GM21526 (cell line): ENCODE data around the gene SNU13.
"Not testable (repeated sequence)": the region's sequence is repeated elsewhere in the genome, so short reads cannot be mapped to it uniquely, and the experiment has no call there.

Experiments used
- ATAC-seq: cut with Tn5 transposase; IDR thresholded peaks from one replicate; pipeline ENCODE4 v1.9.1; 2021; ENCODE audit warnings: moderate library complexity; ENCODE audit not compliant: unreplicated experiment, low FRiP score

SNU13 gene

DNA sequence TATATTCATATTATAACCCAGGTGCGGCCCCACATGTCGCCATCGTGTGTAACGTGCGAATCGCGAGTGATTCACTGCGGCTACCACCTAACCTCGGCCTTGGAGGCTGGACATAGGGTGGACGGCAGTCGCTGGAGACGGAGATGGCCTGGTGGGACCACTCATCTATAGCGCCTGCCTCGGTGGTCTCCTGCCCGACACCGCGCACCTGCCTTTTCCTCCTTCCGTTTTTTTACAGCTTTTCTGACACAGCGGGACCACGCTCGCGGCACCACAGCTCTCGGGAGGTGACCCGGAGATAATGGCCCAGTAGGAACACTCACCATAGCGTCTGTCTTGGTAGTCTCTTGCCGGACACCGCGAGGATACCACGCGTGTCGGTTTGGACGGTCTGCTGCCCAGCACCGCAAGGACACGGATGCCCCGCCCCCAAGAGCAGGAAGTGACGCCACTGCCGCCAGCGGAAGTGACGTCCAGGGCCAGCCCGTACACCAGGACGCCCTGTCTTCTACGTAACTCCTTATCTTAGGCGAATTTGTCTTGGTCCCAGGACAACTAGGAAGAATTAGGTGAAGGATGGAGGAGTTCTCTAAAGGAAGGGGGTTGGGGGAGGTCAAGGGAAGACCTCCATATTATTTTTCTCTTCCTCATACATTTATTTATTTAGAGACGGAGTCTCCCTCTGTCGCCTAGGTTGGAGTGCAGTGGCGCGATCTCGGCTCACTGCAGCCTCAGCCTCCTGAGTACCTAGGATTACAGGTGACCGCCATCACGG lies 6.4 kb downstream of the SNU13 start:
- no peak for ATAC-seq

DNA sequence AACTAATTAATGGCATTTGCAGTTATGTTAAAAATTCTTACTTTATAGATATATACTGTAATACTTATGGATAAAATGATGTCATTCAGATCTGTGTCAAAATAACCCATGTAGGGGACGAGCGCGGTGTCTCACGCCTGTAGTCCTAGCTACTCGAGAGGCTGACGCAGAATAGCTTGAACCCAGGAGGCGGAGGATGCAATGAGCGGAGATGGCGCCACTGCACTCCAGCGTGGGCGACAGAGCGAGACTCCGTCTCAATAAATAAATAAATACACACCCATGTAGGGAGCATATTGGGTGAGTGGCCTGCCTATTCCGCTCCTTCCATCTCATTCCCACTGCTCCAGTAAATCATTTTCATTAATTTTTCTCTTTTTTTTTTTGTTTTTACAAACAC lies 7.1 kb downstream of the SNU13 start:
- ATAC-seq = no peak

DNA sequence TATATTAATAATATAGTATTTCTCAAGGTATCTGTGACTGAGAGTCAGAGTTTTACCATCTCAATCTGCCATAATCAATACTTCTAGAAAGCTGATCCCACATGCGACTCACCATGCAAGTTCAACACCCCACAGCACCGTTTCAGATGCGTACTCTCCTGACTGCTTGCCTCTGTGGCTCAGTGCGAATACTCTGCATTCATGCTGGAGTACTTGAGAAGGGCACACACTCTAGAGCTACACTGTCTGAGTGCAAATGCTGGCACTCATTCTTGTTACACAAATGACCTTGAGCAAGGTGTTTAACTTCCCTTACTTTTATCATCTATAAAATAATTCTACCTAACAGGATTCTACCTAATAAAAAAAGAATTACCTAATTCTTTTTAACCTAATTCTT lies 12.5 kb downstream of the SNU13 start:
- no peak for ATAC-seq

DNA sequence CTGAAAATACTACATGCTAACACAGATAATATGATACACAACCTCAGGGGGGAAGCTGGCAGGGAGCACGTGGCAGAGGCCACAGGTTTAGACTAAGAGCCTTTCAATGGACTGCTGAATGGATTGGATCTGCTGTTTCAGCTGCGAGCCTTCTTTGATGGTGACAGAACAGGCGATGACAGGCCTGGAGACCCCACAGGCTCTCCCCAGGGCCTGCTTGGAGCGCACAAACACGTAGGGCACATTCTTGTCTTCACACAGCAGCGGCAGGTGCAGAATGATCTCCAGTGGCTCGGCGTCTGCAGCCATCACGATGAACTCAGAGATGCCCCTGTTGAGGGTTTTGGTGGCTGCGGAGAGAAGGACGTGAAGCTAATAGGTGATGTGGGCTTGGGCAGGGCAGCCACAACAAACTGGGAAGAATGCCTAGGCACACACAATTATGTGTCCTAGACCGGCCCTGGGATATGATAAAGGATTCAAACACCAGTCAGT lies 13.8 kb downstream of the SNU13 start:
- ATAC-seq = no peak

DNA sequence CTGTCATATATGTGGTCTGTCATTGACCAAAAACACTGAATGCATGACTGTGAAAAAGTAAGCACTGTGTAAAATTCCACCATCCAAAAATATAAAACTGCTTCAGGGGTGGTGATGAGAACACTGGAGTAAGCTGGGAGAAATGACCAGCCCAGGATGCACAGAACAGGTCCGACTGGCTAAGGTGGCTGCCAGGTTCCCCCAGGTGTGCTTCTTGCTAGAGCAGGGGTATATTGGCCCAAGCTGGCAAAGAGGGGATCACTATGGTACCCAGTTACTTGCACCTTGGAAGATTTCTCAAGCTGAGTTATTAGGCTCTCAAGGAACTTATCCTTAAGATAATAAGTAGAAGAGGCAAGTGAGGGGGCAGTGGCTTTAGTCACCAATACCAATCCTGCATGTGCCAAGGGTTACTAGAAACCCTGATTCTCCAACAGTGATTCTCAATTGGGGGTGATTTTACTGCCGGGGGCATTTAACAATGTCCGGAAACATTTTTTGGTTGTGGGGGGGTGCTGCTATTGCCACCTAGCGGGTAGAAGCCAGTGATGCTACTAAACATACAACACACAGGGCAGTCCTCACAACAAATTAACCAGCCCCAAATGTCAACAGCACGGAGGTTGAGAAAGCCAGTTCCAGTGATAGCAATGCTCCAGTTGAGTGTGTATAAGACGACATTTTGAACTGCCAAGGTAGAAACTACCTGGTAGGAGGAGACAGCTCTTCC lies 15.7 kb downstream of the SNU13 start:
- no peak for ATAC-seq

DNA sequence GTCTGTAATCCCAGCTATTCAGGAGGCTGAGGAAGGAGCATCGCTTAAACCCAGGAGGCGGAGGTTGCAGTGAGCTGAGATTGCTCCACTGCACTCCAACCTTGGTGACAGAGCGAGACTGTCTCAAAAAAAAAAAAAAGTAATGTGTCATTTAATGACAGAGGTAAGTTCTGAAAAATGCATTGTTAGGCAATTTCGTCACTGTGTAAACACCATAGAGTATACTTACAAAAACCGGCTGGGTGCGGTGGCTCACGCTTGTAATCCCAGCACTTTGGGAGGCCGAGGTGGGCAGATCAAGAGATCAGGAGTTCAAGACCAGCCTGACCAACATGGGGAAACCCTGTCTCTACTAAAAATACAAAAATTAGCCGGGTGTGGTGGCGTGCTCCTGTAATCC lies 16.6 kb downstream of the SNU13 start:
- not testable (repeated sequence) for ATAC-seq

DNA sequence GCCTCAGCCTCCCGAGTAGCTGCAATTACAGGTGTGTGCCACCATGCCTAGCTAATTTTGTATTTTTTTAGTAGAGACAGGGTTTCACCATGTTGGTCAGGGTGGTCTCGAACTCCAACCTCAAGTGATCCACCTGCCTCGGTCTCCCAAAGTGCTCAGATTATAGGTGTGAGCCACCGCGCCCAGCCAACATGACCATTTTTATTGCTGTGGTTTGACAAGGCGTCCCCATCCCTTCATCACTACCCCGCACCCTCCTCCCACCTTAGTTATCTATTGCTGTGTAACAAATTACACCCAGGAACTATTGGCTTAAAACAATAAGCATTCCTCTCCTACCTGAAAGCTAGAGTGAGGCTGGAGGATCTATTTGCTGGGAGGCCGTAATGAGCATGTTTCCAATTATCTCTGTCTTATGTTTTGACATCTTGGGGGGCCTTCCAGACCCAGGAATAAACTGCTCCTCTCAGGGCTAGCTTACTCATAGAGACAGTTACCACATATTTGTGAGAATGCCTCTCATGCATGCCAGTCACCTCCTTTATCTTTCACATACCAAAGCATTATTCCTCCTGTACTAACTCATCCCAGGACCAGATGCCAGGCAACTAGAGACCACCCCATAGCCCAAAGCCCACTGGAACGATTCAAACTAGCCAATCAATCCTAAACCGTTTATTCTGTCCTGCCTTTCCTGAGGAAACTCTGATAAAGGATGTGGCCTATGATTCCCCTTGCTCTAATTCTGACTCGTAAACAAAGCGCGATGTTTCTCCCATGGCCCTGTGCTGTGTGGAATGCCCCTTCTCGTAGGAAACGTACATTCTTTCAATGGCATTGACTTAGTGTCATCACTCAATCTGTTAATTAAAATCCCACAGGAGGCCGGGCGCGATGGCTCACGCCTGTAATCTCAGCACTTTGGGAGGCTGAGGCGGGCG lies 19.4 kb downstream of the SNU13 start:
- ATAC-seq = no peak

DNA sequence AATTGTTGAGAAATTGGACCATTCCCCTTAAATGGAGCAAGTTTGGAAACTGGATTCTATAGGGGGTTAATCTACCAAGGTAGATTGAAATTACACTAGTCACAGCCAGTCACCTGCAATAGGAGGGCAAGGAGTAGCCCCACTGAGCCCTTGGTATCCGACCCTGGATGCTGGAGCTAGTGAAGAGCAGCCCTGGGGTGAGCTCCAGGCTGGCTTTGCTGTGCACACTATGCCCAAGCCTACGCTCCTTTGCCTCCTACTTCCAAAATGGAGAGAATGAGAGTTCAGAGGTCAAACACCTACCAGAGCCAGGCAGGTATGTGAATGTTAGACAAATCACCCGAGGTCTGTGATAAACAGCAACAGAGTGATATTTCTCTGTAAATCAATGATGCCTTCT lies 23.7 kb downstream of the SNU13 start:
- no peak for ATAC-seq

DNA sequence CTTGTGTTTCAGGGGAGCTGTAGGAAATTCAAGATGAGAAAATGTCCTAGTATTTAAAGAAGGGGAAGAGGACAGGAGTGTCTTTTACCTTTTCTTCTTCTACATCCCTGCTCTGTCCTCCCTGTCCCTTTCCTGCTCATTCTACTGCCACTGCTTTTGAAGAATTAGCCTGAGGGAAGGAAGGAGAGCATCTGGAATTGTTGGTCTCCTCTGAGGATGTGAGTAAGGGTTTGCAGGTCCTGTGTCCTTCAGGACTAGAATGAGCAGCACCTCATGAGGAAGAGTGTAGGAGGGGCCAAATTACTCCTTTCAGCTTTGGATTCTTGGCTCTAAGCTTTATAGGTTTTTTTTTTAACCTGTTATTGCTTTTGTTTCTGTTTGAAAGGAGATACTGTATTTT lies 24.2 kb downstream of the SNU13 start:
- no peak for ATAC-seq

DNA sequence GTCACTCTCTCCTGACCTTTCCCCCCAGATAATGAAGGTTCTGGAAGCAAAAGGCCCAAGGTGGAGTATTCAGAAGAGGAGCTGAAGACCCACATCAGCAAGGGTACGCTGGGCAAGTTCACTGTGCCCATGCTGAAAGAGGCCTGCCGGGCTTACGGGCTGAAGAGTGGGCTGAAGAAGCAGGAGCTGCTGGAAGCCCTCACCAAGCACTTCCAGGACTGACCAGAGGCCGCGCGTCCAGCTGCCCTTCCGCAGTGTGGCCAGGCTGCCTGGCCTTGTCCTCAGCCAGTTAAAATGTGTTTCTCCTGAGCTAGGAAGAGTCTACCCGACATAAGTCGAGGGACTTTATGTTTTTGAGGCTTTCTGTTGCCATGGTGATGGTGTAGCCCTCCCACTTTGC lies 25.1 kb downstream of the SNU13 start:
- ATAC-seq = not testable (repeated sequence)

DNA sequence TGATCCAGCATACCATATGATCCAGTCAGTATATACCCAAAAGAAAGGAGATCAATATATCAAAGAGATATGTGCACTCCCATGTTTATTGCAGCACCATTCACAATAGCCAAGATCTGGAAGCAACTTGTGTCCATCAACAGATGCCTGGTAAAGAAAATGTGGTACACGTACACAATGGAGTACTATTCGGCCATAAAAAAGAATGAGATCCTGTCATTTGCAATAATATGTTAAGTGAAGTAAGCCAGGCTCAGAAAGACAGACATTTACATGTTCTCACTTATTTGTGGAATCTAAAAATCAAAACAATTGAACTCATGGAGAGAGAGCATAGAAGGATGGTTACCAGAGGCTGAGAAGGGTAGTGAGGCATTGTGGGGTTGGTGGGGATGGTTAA lies 27.0 kb downstream of the SNU13 start:
- ATAC-seq = no peak

DNA sequence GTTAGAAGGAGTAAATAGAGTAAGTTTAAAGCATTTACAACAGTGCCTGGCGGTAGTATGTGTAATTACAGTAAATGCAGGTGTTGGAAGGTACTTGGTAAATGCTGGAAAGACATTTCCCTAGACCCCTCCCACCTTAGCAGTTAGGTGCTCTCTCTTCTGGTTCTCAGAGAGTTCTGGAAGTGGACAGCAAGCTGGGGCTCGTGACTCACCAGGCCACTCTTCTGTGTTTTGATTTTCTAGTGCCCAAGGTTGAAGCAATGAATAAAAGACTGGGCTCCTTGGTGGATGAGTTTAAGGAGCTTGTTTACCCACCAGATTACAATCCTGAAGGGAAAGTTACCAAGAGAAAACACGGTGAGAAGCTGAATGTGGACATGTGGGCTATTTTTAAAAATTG lies 27.6 kb downstream of the SNU13 start:
- ATAC-seq = no peak

DNA sequence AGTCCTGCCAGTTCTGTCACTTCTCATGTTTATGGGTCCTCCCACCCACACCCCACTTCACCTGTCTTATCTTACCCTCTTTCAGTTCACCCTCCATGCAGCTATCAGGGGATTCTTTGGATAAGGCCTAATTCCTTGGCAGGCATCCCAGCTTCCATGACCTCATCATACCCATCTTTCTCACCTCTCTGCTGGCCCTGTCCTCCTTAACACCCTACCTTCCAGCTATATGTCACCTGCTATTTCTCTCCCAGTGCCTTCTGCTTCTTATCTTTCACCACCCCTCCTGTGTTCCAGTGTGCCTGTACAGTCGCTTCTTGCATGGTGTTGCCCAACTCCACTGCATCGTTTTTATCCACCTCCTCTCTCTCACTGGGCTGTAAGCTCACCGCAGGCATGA lies 28.3 kb downstream of the SNU13 start:
- no peak for ATAC-seq

DNA sequence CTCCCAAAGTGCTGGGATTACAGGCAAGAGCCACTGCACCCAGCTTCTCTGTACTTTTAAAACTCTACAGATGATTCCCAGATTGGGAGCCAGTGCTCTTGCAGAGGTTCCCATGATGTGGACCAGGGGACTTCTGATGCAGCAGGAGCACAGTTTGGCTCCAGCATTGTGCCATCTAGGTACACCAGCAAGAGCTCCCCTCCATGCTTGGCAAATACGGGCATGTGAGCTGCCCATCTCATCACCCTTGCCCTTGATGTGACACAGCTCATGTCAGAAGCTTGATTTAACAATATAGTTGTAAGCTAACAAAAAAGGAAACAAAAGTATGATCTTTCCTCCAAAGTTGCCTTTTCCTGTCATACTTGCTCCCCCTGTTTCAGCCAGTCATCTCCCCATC lies 28.7 kb downstream of the SNU13 start:
- no peak for ATAC-seq

DNA sequence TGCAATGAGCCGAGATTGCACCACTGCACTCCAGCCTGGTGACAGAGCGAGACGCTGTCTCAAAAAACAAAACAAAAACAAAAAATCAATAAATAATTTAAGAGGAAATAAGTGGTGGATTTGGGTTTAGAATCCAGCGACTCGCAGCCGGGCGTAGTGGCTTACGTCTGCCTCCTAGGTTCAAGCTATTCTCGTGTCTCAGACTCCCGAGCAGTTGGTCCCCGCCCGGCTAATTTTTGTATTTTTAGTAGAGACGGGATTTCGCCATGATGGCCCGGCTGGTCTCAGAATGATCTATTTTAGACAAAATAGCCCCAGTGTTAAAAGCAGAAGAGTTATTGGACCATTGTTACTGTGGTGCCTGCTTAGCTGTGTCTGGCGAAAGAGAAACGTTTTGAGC lies 29.8 kb downstream of the SNU13 start:
- ATAC-seq = no peak

DNA sequence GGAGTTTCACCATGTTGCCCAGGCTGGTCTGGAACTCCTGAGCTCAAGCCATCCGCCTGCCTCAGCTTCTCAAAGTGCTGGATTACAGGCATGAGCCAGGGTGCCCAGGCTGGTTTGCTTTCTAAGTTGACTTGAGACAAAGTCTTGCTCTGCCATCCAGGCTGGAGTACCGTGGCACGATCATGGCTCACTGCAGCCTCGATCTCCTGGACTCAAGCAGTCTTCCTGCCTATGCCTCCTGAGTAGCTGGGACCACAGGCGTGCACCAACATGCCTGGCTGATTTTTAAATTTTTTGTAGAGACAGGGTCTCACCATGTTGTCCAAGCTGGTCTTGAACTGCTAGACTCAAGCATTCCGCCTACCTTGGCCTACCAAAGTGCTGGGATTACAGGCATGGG lies 31.0 kb downstream of the SNU13 start:
- ATAC-seq = no peak

DNA sequence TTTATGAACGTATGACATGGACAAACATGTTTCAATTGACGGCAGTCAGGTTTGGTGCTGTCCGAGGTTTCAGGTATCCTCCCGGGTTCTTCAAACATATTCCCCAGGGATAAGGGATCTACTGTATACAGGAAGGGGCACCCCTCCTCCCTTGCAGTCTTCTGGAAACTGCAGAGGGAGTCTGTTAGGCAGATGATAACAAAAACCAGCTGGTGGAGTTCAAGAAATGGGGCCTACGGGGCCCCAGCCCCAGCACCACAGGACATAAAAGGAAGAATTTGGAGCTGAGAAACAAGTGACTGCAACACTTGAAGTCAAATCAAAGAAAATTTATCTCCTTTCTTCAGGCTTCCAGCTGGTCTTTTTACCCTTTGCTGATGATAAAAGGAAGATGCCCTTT lies 32.1 kb downstream of the SNU13 start:
- no peak for ATAC-seq

DNA sequence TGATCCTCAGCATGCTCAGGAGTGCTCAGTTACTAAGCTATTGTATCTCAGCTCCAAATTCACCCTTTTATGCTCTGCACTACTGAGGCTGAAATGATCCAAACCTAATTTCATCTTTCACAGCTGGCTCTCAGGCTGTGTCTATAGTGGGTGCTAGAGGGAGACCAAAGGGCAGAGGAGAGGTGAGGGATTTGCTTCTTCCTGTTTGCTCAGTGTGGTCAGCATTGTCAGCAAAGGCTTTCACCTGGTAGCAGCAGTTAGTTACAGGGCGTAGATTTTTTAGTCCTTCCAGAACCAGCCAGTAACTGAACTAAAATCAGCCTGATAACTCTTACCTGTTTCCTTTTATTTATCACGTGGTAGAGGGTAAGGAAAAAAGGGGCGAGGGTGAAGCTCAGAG lies 34.3 kb downstream of the SNU13 start:
- ATAC-seq = no peak

DNA sequence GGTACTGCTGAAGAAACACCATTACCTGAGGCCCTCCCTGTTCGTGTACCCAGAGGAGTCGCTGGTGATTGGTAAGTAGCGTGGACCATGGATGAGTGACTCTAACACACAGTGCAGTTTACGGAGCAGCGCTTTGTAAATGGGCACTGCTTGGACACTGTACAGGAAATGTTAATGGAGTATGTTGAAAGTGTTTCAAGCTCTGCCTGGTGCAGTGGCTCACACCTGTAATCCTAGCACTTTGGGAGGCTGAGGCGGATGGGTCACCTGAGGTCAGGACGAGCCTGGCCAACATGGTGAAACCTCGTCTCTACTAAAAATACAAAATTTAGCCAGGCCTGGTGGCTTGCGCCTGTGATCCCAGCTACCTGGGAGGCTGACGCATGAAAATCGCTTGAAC lies 37.8 kb downstream of the SNU13 start:
- ATAC-seq = no peak

DNA sequence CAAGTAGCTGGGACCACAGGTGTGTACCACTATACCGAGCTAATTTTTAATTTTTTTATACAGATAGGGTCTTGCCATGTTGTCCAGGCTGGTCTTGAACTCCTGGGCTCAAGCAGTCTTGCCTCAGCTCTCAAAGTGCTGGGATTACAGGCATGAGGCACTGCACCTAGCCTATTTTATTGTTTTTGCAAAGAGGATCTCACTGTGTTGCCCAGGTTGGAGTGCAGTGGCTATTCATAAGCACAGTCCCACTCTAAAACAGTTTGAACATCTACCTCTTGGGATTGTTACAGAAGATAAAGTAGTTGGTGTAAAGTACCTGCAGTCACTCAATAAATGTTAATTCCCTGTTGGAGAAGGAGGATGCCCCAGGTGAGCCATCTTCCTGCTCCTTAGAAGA lies 38.4 kb downstream of the SNU13 start:
- ATAC-seq = no peak

DNA sequence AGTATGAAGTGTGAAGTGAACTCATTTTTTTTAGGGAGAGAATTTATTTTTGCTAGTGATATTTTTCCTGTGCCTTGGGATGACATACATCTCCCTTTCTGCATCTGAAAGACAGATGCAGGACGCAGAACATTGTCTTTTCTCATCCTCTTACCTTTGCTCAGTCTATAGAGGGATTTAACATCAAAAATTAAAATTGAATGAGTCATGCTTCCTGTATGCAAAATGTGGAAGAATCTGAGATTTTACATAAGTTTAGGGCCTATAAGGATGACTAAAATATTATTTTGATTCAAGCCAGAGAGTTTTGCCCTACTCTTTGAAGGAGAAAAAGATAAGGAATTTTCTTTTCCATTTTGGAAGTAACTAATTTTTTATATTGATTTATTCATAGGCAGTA lies 40.2 kb downstream of the SNU13 start:
- no peak for ATAC-seq
